Heart right ventricle (tissue), 16 donors: ENCODE data around the gene SRL. TPM values are rescaled to one million over a fixed set of nuclear protein-coding genes. Genes with fewer than 3 reads are reported as not detected.
A peak's percentile ranks its signal among the peaks of the same experiment; 100 is the strongest.
"Not testable (repeated sequence)": the region's sequence is repeated elsewhere in the genome, so short reads cannot be mapped to it uniquely, and the experiment has no call there.

Source experiments
- ATAC-seq, 8 donors: fragments of 200-7000 bp; cut with Tn5 transposase; one replicate each; pipeline ENCODE4 v1.9.1; 2020; ENCODE audit warnings: mild to moderate bottlenecking in 8 of 8, moderate library complexity in 8 of 8, moderate number of reproducible peaks in 1 of 8
- DNase-seq, 2 donors: peaks; one replicate each; pipeline ENCODE4 v3.0.0-alpha.2; 2020
- H3K27ac ChIP-seq, 10 donors: fragments of 200-600 bp; sonication (generic) in 2 of 10; one replicate each; pipeline versions ENCODE4 v1.5.0 to v1.8.0; 2020 to 2022; ENCODE audit warnings: mild to moderate bottlenecking in 3 of 10
- H3K27me3 ChIP-seq, 7 donors: fragments of 200-600 bp; one replicate each; pipeline ENCODE4 v1.8.0; 2021 to 2022; ENCODE audit warnings: mild to moderate bottlenecking in 2 of 7
- H3K36me3 ChIP-seq, 9 donors: fragments of 200-600 bp; sonication (generic) in 1 of 9; one replicate each; pipeline versions ENCODE4 v1.5.0 to v1.8.0; 2020 to 2022; ENCODE audit warnings: mild to moderate bottlenecking in 2 of 9
- H3K4me1 ChIP-seq, 9 donors: fragments of 200-600 bp; sonication (generic) in 1 of 9; one replicate each; pipeline versions ENCODE4 v1.5.0 to v1.8.0; 2020 to 2022; ENCODE audit warnings: mild to moderate bottlenecking in 4 of 9
- H3K4me3 ChIP-seq, 10 donors: fragments of 200-600 bp; sonication (generic) in 2 of 10; one replicate each; pipeline versions ENCODE4 v1.5.0 to v1.8.0; 2020 to 2022; ENCODE audit warnings: mild to moderate bottlenecking in 7 of 10, moderate library complexity in 2 of 10
- H3K9me3 ChIP-seq, 11 donors: fragments of 200-600 bp in 10 of 11; sonication (generic) in 2 of 11; one replicate each; pipeline versions ENCODE4 v1.5.0 to v1.8.0; 2013 to 2022; ENCODE audit warnings: mild to moderate bottlenecking in 2 of 11, control low read depth in 1 of 11, moderate library complexity in 1 of 11
- WGBS, 2 donors: extraction: QIAGEN DNeasy Blood & Tissue Kit; methylation state at CpG; one replicate each; pipeline ENCODE4 v1.1.7; 2013; ENCODE audit warnings: inconsistent platforms in 1 of 2; 5-methylcytosine and 5-hydroxymethylcytosine counted together
- intact Hi-C, 10 donors: fragments of 100-400 bp; cut with DNase I; formaldehyde crosslinking; loops; one replicate each; pipeline versions ENCODE4 v1.11.1 to v1.14.2; 2022
- polyA plus RNA-seq, 2 donors: library from polyadenylated mRNA; stranded (reverse); fragments of 200-250 nt; gene quantifications; one replicate each; pipeline ENCODE4 v1.2.3, GENCODE V29; 2013
- total RNA-seq, 10 donors: library from RNA; stranded (reverse); fragmentation: NEBNext Ultra II Directional in 3 of 10; extraction: Animal tissue kit (Norgen Biotek cat#: 25700) in 3 of 10; gene quantifications; one replicate each; pipeline versions ENCODE4 v1.2.1 to v1.2.4, GENCODE V29; 2021 to 2023
- TF ChIP-seq, protein P1 (sequence below), 9 donors: fragments of 200-600 bp; sonication (generic) in 2 of 9; IDR thresholded peaks; one replicate each; pipeline versions ENCODE4 v1.5.0 to v1.8.0; 2021 to 2022; ENCODE audit warnings: antibody characterized with exemption in 9 of 9, mild to moderate bottlenecking in 5 of 9, moderate library complexity in 1 of 9
- donor health status: Arrhythmogenic right ventricular cardiomyopathy.
- donor health status: ischemic (EF 13 %, LVEDD 7.1; RV severe dilation, severe dysfunction).
- donor health status: healthy with polysubstance abuse.
- donor health status: DM: no; HTN: yes; CAD: no.
- donor health status: DM: no; HTN: no; CAD: no.
- donor health status: ischemic (EF 25% LVEDD 6.9; RV normal size, moderate dysfunction).
- donor health status: ischemic (EF 25% LVEDD 5.7; RV mildly dilated, moderate dysfunction).
- donor health status: healthy.
- donor health status: DM: yes; HTN: yes; CAD: no.
- donor health status: Ischemic cardiomyopathy.
- donor health status: ischemic (EF 35%, LVEDD 5.7; RV mildly dilated, moderate dysfunction).
- donor health status: nonischemic (EF 11% LVEDD 7.7; RV severe dilation, severe dysfunction).
- donor health status: DM: yes; HTN: yes; CAD: no.
- donor health status: PGD.
- donor health status: ischemic (EF 29% LVEDD 5.4; RV normal size, mild dysfunction).
- donor health status: nonischemic (EF 23%, LVEDD 6.1; RV moderate dilation, normal function).

Gene SRL
- total and polyA plus RNA-seq, 12 donors: 161 to 587 (median 478) TPM

DNA sequence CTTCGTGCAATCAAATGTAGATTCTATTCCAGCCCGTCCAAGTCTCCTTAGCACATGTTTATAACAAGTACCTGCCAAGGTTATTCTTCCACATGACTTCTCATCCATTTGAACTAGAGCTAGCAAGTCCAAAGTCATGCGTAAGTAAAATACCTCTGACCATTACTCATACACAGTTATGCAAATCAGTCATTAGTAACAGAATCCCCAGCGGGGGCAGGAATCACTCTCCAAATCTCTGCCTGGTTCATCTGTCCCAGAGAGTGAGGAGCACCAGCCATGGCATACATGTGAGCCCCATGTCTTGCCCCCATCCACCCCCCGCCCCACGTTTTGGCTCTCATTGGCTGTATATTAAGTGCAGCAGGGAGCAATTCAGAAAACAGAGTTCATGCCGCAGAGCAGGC is 27.7 kb downstream of the SRL start:
- intact Hi-C loops: loop anchor here in 3 of 10 donors (2.0 to 5.0 kb wide), 3 partner anchors 19 to 38 kb away; no protein-coding TSS in a partner anchor
- WGBS, 2 donors: 52 to 60% methylated on average over 7 of the region's 7 CpGs
- Histone ChIP-seq H3K27me3 (no peaks in the 10 kb centered on the region), H3K4me3 (no peak overlapping the region), H3K9me3 (no peaks in the 10 kb centered on the region), H3K27ac (peak overlapping the region; percentile 76 to 97 (median 89)), H3K36me3 (peaks cover 0 to 7% (median 0%) of the 10 kb centered on the region in 9 donors), H3K4me1 (peaks cover 40 to 97% (median 75%) of the 10 kb centered on the region in 9 donors)
- ATAC-seq: peak in 6 of 8 donors; percentile 15 to 49 (median 26)
- TF ChIP-seq, protein P1, sequence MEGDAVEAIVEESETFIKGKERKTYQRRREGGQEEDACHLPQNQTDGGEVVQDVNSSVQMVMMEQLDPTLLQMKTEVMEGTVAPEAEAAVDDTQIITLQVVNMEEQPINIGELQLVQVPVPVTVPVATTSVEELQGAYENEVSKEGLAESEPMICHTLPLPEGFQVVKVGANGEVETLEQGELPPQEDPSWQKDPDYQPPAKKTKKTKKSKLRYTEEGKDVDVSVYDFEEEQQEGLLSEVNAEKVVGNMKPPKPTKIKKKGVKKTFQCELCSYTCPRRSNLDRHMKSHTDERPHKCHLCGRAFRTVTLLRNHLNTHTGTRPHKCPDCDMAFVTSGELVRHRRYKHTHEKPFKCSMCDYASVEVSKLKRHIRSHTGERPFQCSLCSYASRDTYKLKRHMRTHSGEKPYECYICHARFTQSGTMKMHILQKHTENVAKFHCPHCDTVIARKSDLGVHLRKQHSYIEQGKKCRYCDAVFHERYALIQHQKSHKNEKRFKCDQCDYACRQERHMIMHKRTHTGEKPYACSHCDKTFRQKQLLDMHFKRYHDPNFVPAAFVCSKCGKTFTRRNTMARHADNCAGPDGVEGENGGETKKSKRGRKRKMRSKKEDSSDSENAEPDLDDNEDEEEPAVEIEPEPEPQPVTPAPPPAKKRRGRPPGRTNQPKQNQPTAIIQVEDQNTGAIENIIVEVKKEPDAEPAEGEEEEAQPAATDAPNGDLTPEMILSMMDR (IDR thresholded peaks at IDR 0.05): no peak
- no peak for DNase-seq

DNA sequence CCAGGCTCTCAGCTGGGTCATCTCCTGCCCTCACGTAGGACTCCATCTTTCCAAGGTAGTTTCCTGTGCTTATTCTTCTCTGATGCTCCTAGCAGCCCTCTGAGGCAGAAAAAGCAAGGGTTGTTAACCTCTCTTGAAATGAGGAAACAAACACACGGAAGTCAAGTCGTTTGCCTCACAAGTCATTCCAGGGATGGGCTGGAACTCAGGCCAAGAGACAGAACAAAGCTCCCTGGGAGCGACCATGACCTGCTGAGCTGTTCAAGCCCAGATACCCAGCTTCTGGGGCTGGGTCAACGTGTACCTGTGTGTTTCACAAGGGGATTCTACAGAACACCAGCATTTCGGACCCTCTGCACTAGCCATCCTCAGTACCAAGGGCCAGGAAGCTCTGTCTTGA is 28.1 kb downstream of the SRL start:
- no peak for DNase-seq
- intact Hi-C loops: loop anchor here in 4 of 10 donors (2.0 to 5.0 kb wide), 3 partner anchors 19 to 39 kb away; no protein-coding TSS in a partner anchor
- H3K27me3 ChIP-seq: no peaks in the 10 kb centered on the region
- peak overlapping the region; percentile 76 to 97 (median 89) for H3K27ac ChIP-seq
- TF ChIP-seq, protein P1 (IDR thresholded peaks at IDR 0.05): no peak
- H3K36me3 ChIP-seq: peaks cover 0 to 7% (median 0%) of the 10 kb centered on the region in 9 donors
- 51 to 56% methylated on average over 6 of the region's 6 CpGs for WGBS, 2 donors
- no peaks in the 10 kb centered on the region for H3K9me3 ChIP-seq
- H3K4me1 ChIP-seq: peaks cover 38 to 97% (median 76%) of the 10 kb centered on the region in 9 donors
- no peak overlapping the region for H3K4me3 ChIP-seq
- ATAC-seq: no peak

DNA sequence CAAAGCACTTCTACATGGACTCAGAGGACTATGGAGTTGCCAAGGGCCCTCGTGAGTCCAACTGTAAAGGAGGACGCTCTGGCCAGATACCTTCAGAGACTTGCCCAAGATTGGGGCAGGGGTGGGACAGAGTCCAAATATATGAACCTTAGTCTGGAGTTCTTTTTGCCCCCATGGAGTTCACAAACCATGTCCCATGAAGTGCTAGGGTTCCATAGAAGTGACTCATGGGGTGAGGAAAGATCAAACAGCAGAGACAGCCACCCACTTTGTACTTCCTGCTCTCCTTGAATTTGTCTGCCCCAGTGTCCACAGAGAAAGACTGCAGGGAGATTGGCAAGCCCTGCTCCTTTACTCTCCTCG is 29.0 kb downstream of the SRL start:
- Histone ChIP-seq H3K4me3 (no peak overlapping the region), H3K4me1 (peaks cover 35 to 97% (median 74%) of the 10 kb centered on the region in 9 donors), H3K27ac (peak overlapping the region; percentile 76 to 97 (median 89)), H3K9me3 (no peaks in the 10 kb centered on the region), H3K36me3 (peaks cover 0 to 7% (median 0%) of the 10 kb centered on the region in 9 donors), H3K27me3 (no peaks in the 10 kb centered on the region)
- ATAC-seq: peak in 5 of 8 donors; percentile 2 to 13 (median 7)
- 51 to 65% methylated on average over 3 of the region's 3 CpGs for WGBS, 2 donors
- intact Hi-C loops: loop anchor here in 3 of 10 donors (2.0 to 5.0 kb wide), 3 partner anchors 20 to 39 kb away; no protein-coding TSS in a partner anchor
- no peak for DNase-seq
- TF ChIP-seq, protein P1 (IDR thresholded peaks at IDR 0.05): no peak

DNA sequence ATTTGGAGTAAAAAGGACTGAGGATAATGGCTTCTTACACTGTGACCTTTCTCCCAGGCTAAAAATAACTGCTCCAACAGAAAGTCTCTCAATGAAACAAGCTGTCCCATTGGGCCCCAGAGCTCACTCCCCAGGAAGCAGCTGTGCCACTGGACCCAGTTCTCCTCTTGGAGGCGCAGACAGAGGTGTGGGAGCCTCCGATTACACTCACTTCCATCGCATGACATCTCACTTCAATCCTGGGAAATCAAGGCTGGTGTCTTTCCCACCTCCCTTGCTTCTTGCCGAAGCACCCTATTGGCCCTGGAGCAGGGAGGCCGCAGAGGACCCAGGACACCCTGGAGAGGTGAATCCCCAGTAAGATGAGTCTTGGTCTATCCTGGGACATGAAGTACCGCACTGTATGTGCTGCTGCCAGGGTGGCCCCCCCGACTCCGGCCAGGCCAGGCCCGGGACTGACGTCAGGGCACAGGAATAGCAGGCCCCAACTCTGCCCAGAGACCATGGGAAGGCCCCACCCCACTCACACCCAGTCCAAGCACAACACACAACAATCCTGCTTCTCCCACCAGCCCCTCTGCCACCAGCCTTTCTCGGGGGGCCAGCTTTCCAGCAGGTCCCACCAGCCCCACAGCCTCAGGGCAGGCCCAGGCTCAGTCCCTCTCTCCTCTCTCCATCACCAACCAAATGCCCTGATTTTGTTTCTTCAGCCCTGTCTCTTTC is 29.5 kb downstream of the SRL start:
- Histone ChIP-seq H3K36me3 (peaks cover 0 to 7% (median 0%) of the 10 kb centered on the region in 9 donors), H3K4me1 (peaks cover 35 to 97% (median 75%) of the 10 kb centered on the region in 9 donors), H3K9me3 (no peaks in the 10 kb centered on the region), H3K27me3 (no peaks in the 10 kb centered on the region), H3K4me3 (no peak overlapping the region), H3K27ac (peak overlapping the region; percentile 76 to 97 (median 89))
- intact Hi-C loops: loop anchor here in 3 of 10 donors (2.0 to 5.0 kb wide), 3 partner anchors 20 to 40 kb away; no protein-coding TSS in a partner anchor
- TF ChIP-seq, protein P1 (IDR thresholded peaks at IDR 0.05): no peak
- WGBS, 2 donors: 32 to 56% methylated on average over 11 of the region's 11 CpGs
- DNase-seq (peak; percentile 81 to 83), ATAC-seq (peak; percentile 86 to 95 (median 90))

DNA sequence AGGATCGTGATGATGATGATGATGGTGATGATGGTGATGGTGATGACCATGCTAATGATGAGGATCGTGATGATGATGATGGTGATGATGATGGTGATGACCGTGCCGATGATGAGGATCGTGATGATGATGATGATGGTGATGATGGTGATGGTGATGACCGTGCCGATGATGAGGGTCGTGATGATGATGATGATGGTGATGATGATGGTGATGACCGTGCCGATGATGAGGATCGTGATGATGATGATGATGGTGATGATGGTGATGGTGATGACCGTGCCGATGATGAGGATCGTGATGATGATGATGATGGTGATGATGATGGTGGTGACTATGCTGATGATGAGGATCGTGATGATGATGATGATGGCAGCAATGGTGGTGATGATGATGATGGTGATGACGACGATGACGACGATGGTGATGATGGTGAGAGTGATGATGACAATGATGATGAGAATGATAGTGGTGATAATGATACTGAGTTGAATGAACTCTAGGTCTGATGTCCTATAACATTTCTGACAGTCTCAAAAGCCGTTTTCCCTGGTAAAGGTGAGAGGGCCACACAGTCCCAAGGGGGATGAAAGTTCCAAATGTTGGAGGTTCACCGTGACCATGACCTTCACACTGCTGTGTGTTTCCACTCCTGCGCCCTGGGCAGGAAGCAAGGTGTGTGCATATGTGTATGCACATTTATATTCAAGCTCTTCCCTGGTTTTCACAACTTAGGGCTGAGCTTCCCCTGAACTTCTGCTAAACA is 30.3 kb downstream of the SRL start:
- peak overlapping the region; percentile 76 to 97 (median 89) for H3K27ac ChIP-seq
- intact Hi-C loops: loop anchor here in 3 of 10 donors (2.0 to 5.0 kb wide), 3 partner anchors 21 to 41 kb away; no protein-coding TSS in a partner anchor
- not testable (repeated sequence) for DNase-seq, H3K9me3 ChIP-seq, H3K36me3 ChIP-seq, ATAC-seq, H3K27me3 ChIP-seq, H3K4me3 ChIP-seq
- WGBS, 2 donors: 89 to 94% methylated on average over 18 to 22 of the region's 22 CpGs
- peaks cover 36 to 97% (median 76%) of the 10 kb centered on the region in 9 donors for H3K4me1 ChIP-seq
